ENCODE results near the gene COMMD1.
"Not testable (repeated sequence)": the region's sequence is repeated elsewhere in the genome, so short reads cannot be mapped to it uniquely, and the experiment has no call there.

The COMMD1 gene

GRCh38 chr2:61966087-61966727 lies 60.7 kb downstream of the COMMD1 start:
- no peak for DNase-seq (ENCODE audit: low read depth)

- DNase-seq (ENCODE audit: low read depth): no peak
Observed at GRCh38 chr2:61967262-61967661, 61.8 kb downstream of the COMMD1 start.

- no peak for DNase-seq (ENCODE audit: low read depth)
Observed at GRCh38 chr2:61969376-61969775, 63.9 kb downstream of the COMMD1 start.

- no peak for DNase-seq (ENCODE audit: low read depth)
Observed at GRCh38 chr2:61970807-61971556, 65.5 kb downstream of the COMMD1 start.

GRCh38 chr2:61978522-61978921 lies 73.0 kb downstream of the COMMD1 start:
- no peak for DNase-seq (ENCODE audit: low read depth)

GRCh38 chr2:61980758-61981157 lies 75.3 kb downstream of the COMMD1 start:
- DNase-seq (ENCODE audit: low read depth): no peak

- DNase-seq (ENCODE audit: low read depth): no peak
Observed at GRCh38 chr2:61984682-61985081, 79.2 kb downstream of the COMMD1 start.

- DNase-seq (ENCODE audit: low read depth): no peak
Observed at GRCh38 chr2:61988462-61989366, 83.2 kb downstream of the COMMD1 start.

GRCh38 chr2:61993422-61994024 lies 88.0 kb downstream of the COMMD1 start:
- no peak for DNase-seq (ENCODE audit: low read depth)

GRCh38 chr2:61994531-61994930 lies 89.1 kb downstream of the COMMD1 start:
- DNase-seq (ENCODE audit: low read depth): no peak

GRCh38 chr2:61995065-61995464 lies 89.6 kb downstream of the COMMD1 start:
- DNase-seq (ENCODE audit: low read depth): no peak

- no peak for DNase-seq (ENCODE audit: low read depth)
Observed at GRCh38 chr2:61995515-61995914, 90.0 kb downstream of the COMMD1 start.

GRCh38 chr2:61998426-61998825 lies 93.0 kb downstream of the COMMD1 start:
- DNase-seq (ENCODE audit: low read depth): no peak

- no peak for DNase-seq (ENCODE audit: low read depth)
Observed at GRCh38 chr2:62000538-62000937, 95.1 kb downstream of the COMMD1 start.

GRCh38 chr2:62001431-62001830 lies 96.0 kb downstream of the COMMD1 start:
- DNase-seq (ENCODE audit: low read depth): no peak

- not testable (repeated sequence) for DNase-seq (ENCODE audit: low read depth)
Observed at GRCh38 chr2:62004428-62004827, 99.0 kb downstream of the COMMD1 start.

- no peak for DNase-seq (ENCODE audit: low read depth)
Observed at GRCh38 chr2:62007555-62007954, 102.1 kb downstream of the COMMD1 start.

GRCh38 chr2:62010632-62011256 lies 105.3 kb downstream of the COMMD1 start:
- DNase-seq (ENCODE audit: low read depth): no peak

GRCh38 chr2:62013641-62014040 lies 108.2 kb downstream of the COMMD1 start:
- DNase-seq (ENCODE audit: low read depth): no peak

GRCh38 chr2:62014102-62014501 lies 108.6 kb downstream of the COMMD1 start:
- DNase-seq (ENCODE audit: low read depth): no peak

- no peak for DNase-seq (ENCODE audit: low read depth)
Observed at GRCh38 chr2:62016957-62017356, 111.5 kb downstream of the COMMD1 start.

- no peak for DNase-seq (ENCODE audit: low read depth)
Observed at GRCh38 chr2:62029910-62030309, 124.4 kb downstream of the COMMD1 start.
